Measurements from ENCODE around the gene ATG101. TPM values are rescaled to one million over a fixed set of nuclear protein-coding genes. Genes with fewer than 3 reads are reported as not detected.

ATG101 gene
- total and polyA plus RNA-seq, 2 of the 13 experiments (the other 11 are each of a cell fraction or from before 2014, with no cell fraction given): 58.2 to 67.7 TPM

DNA sequence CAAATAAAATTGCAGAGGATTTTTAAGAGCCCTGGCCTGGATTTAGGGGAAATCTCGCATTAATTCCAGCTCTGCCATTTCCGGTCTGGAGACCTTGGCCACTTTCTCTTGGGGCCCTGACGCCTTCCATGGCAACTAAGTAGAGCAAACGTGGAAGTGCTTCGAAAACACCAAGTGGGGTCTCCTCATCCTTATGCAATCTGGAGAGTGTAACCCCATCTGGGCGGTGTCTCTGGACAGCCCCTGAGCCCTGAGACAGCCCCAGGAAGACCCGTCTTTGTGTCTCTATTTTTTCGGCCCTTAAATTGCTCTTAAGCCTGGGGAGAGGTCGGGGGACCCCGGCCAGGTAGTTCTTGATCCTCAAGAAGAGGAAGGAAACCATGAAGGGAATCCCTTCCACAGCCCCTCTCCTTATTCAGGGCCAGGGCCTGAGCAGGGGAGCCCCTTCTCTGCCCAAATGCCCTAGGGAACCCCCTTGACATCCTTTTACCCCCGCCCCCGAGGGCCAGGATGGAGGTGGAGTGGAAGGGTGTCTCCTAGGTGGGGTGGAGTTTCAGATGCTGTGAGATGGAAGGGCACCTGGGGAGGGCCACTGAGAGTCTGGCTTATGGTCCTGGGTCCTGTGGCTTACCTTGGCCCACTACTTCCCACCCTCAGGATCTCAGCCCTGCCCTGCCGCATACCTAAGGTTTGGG, 36.2 kb upstream of the ATG101 start:
- no peak for DNase-seq (ENCODE audit: low spot score)
- Histone ChIP-seq H3K79me2 (ENCODE audit: insufficient read depth, low read length) (no peaks in the 10 kb centered on the region), H3K4me3 (replicated peaks in 1 of 3; ENCODE audit: insufficient read depth in 1 of 3, low read depth in 2 of 3, low read length in 3 of 3) (peak overlapping the region; percentile 13 to 51 (median 37); a peak in 3 of 6 replicates), H3K9me3 (ENCODE audit: low read length) (no peaks in the 10 kb centered on the region), H4K20me1 (ENCODE audit: insufficient read depth, low read length) (no peaks in the 10 kb centered on the region), H3K36me3 (replicated peaks in 1 of 2; ENCODE audit: control insufficient read depth in 1 of 2, insufficient read depth in 2 of 2, low read length in 2 of 2) (no peaks in the 10 kb centered on the region), H3K27me3 (ENCODE audit: control insufficient read depth in 1 of 2, insufficient read depth in 2 of 2, low read length in 2 of 2) (peaks cover 3 to 44% of the 10 kb centered on the region in 2 experiments; a peak in 4 of 5 replicates), H3K27ac (ENCODE audit: extremely low read length, insufficient read depth, low read length) (no peak overlapping the region), H3K9ac (ENCODE audit: insufficient read depth, low read depth, low read length) (peak overlapping the region; percentile 64; the same call in 1 of the 2 replicates), H3K4me2 (ENCODE audit: low read depth, low read length) (peak overlapping the region; percentile 68), H2AFZ (ENCODE audit: low read length) (no peak overlapping the region), H3K4me1 (ENCODE audit: insufficient read depth, low read length) (peaks cover 42% of the 10 kb centered on the region)
- FAIRE-seq: no peak
- POLR2A ChIA-PET: interaction anchor here (0.6 to 2.4 kb wide), 12 partner anchors 10 to 90 kb away, joined by 3 to 34 read pairs (median 5); partner anchors contain the start of genes ATG101 and NR4A1
- BruUV-seq (replicated peaks): TSS peak; percentile 97
- CTCF ChIA-PET (ENCODE audit: low intra/inter-chr PET ratio, low total read pairs): no interaction called here
- in situ Hi-C loops (cut with HindIII; ENCODE audit: extremely low pct_ligation_motif_present, low pct_unique_long_range_greater_than_20kb) (no loop called here), intact Hi-C loops (cut with micrococcal nuclease; ENCODE audit: unreplicated experiment) (no loop called here)
- no peak for TF ChIP-seq NR2F6 (IDR thresholded peaks at IDR 0.05)
- TF ChIP-seq NR2F6 (CRISPR knock-in tag; IDR thresholded peaks at IDR 0.05): no peak
- TF ChIP-seq ZNF883 (CRISPR knock-in tag; IDR thresholded peaks at IDR 0.05; ENCODE audit: not compliant biosample characterization): no peak
- no peak for TF ChIP-seq ZFP36L1 (CRISPR knock-in tag; IDR thresholded peaks at IDR 0.05)
- no peak for TF ChIP-seq SOX13 (IDR thresholded peaks at IDR 0.05)
- TF ChIP-seq SOX13 (CRISPR knock-in tag; conservative IDR thresholded peaks at IDR 0.05 in 1 of 2, IDR thresholded peaks at IDR 0.05 in 1 of 2): no peak
- TF ChIP-seq ZNF253 (CRISPR knock-in tag; IDR thresholded peaks at IDR 0.05; ENCODE audit: borderline replicate concordance): no peak
- TF ChIP-seq SMAD9 (CRISPR knock-in tag; IDR thresholded peaks at IDR 0.05): no peak
- TF ChIP-seq GABPB1 (CRISPR knock-in tag; IDR thresholded peaks at IDR 0.05): no peak
- TF ChIP-seq ZNF879 (CRISPR knock-in tag; IDR thresholded peaks at IDR 0.05): no peak
- ATAC-seq: no peak
- 63% methylated on average over 8 of the region's 13 CpGs for WGBS (ENCODE audit: low lambda C conversion rate)

Data from HepG2 (cell line).